Skeletal muscle satellite cell (primary cell): ENCODE data around the gene HS6ST1.
A peak's percentile ranks its signal among the peaks of the same experiment; 100 is the strongest.

Experiments
- H3K27me3 ChIP-seq: 2 replicates; pipeline ENCODE4 v1.7.0; 2013; ENCODE audit warnings: low read length; ENCODE audit not compliant: control insufficient read depth, insufficient read depth
- H3K36me3 ChIP-seq: 2 replicates; pipeline ENCODE4 v1.7.0; 2013; ENCODE audit warnings: mild to moderate bottlenecking, control low read depth, low read length; ENCODE audit not compliant: insufficient read depth
- H3K4me1 ChIP-seq: 2 replicates; pipeline ENCODE4 v1.7.0; 2013; ENCODE audit warnings: low read length; ENCODE audit not compliant: control insufficient read depth, insufficient read depth
- H3K4me2 ChIP-seq: 2 replicates; pipeline ENCODE4 v1.7.0; 2013; ENCODE audit warnings: mild to moderate bottlenecking, low read length
- H3K4me3 ChIP-seq: 2 replicates; pipeline ENCODE4 v1.7.0; 2013; ENCODE audit warnings: low read length
- H3K9ac ChIP-seq: 2 replicates; pipeline ENCODE4 v1.7.0; 2013; ENCODE audit warnings: mild to moderate bottlenecking, low read depth, low read length, moderate library complexity
- H3K9me3 ChIP-seq: replicated peaks from 2 replicates; pipeline ENCODE4 v1.7.0; 2013; ENCODE audit warnings: mild to moderate bottlenecking, control low read depth, low read length

Gene HS6ST1

GRCh38 chr2:128311755-128312341 lies 6.8 kb downstream of the HS6ST1 start:
- peaks cover 4% of the 10 kb centered on the region for H3K4me1 ChIP-seq
- no peaks in the 10 kb centered on the region for H3K9me3 ChIP-seq
- H3K9ac ChIP-seq = no peak overlapping the region
- H3K36me3 ChIP-seq = no peaks in the 10 kb centered on the region
- no peaks in the 10 kb centered on the region for H3K27me3 ChIP-seq
- no peak overlapping the region for H3K4me3 ChIP-seq
- no peak overlapping the region for H3K4me2 ChIP-seq

GRCh38 chr2:128311216-128311754 lies 7.4 kb downstream of the HS6ST1 start:
- no peaks in the 10 kb centered on the region for H3K36me3 ChIP-seq
- H3K9ac ChIP-seq = no peak overlapping the region
- H3K4me2 ChIP-seq = no peak overlapping the region

GRCh38 chr2:128310761-128311160 lies 7.9 kb downstream of the HS6ST1 start:
- H3K4me3 ChIP-seq = no peak overlapping the region

More at GRCh38 chr2:128311216-128311754, 7.4 kb downstream of the HS6ST1 start:
- no peak overlapping the region for H3K4me3 ChIP-seq
- no peaks in the 10 kb centered on the region for H3K27me3 ChIP-seq
- no peaks in the 10 kb centered on the region for H3K9me3 ChIP-seq
- H3K4me1 ChIP-seq = peaks cover 5% of the 10 kb centered on the region

GRCh38 chr2:128310094-128310716 lies 8.5 kb downstream of the HS6ST1 start:
- Histone ChIP-seq H3K4me2 (no peak overlapping the region), H3K4me1 (peaks cover 15% of the 10 kb centered on the region), H3K27me3 (no peaks in the 10 kb centered on the region), H3K9me3 (no peaks in the 10 kb centered on the region), H3K9ac (no peak overlapping the region), H3K36me3 (no peaks in the 10 kb centered on the region), H3K4me3 (no peak overlapping the region)

More at GRCh38 chr2:128310761-128311160, 7.9 kb downstream of the HS6ST1 start:
- H3K4me2 ChIP-seq = no peak overlapping the region
- no peak overlapping the region for H3K9ac ChIP-seq
- no peaks in the 10 kb centered on the region for H3K27me3 ChIP-seq
- H3K9me3 ChIP-seq = no peaks in the 10 kb centered on the region
- H3K36me3 ChIP-seq = no peaks in the 10 kb centered on the region
- peaks cover 10% of the 10 kb centered on the region for H3K4me1 ChIP-seq

- H3K27me3 ChIP-seq = no peaks in the 10 kb centered on the region
- no peak overlapping the region for H3K4me2 ChIP-seq
- H3K36me3 ChIP-seq = no peaks in the 10 kb centered on the region
- H3K4me3 ChIP-seq = no peak overlapping the region
- H3K9me3 ChIP-seq = no peaks in the 10 kb centered on the region
- H3K9ac ChIP-seq = no peak overlapping the region
- H3K4me1 ChIP-seq = peaks cover 23% of the 10 kb centered on the region
These were observed 9.2 kb downstream of the HS6ST1 start for GRCh38 chr2:128309280-128310093.

GRCh38 chr2:128308889-128309279 lies 9.8 kb downstream of the HS6ST1 start:
- no peaks in the 10 kb centered on the region for H3K36me3 ChIP-seq
- no peak overlapping the region for H3K4me2 ChIP-seq
- H3K4me1 ChIP-seq = peaks cover 23% of the 10 kb centered on the region
- H3K27me3 ChIP-seq = no peaks in the 10 kb centered on the region
- H3K4me3 ChIP-seq = no peak overlapping the region
- H3K9ac ChIP-seq = no peak overlapping the region
- H3K9me3 ChIP-seq = no peaks in the 10 kb centered on the region

GRCh38 chr2:128308284-128308731 lies 10.4 kb downstream of the HS6ST1 start:
- Histone ChIP-seq H3K4me1 (peaks cover 23% of the 10 kb centered on the region), H3K36me3 (no peaks in the 10 kb centered on the region), H3K4me2 (no peak overlapping the region), H3K27me3 (no peaks in the 10 kb centered on the region), H3K4me3 (no peak overlapping the region), H3K9ac (no peak overlapping the region), H3K9me3 (no peaks in the 10 kb centered on the region)

GRCh38 chr2:128307595-128307994 lies 11.1 kb downstream of the HS6ST1 start:
- H3K27me3 ChIP-seq = no peaks in the 10 kb centered on the region
- peaks cover 23% of the 10 kb centered on the region for H3K4me1 ChIP-seq
- no peaks in the 10 kb centered on the region for H3K36me3 ChIP-seq
- no peaks in the 10 kb centered on the region for H3K9me3 ChIP-seq
- no peak overlapping the region for H3K4me3 ChIP-seq
- no peak overlapping the region for H3K4me2 ChIP-seq
- H3K9ac ChIP-seq = no peak overlapping the region

- Histone ChIP-seq H3K9ac (no peak overlapping the region), H3K4me1 (peaks cover 24% of the 10 kb centered on the region)
These were observed 11.7 kb downstream of the HS6ST1 start for GRCh38 chr2:128306931-128307460.

GRCh38 chr2:128306081-128306930 lies 12.4 kb downstream of the HS6ST1 start:
- Histone ChIP-seq H3K27me3 (no peaks in the 10 kb centered on the region), H3K4me2 (peak overlapping the region; percentile 4), H3K4me3 (no peak overlapping the region), H3K36me3 (no peaks in the 10 kb centered on the region), H3K9ac (peak overlapping the region; percentile 53), H3K9me3 (no peaks in the 10 kb centered on the region), H3K4me1 (peaks cover 31% of the 10 kb centered on the region)

More at GRCh38 chr2:128306931-128307460, 11.7 kb downstream of the HS6ST1 start:
- H3K9me3 ChIP-seq = no peaks in the 10 kb centered on the region
- no peak overlapping the region for H3K4me2 ChIP-seq
- no peaks in the 10 kb centered on the region for H3K27me3 ChIP-seq
- no peak overlapping the region for H3K4me3 ChIP-seq
- H3K36me3 ChIP-seq = no peaks in the 10 kb centered on the region
